WTC11 (cell line): ENCODE measurements around the gene NDUFA12.

Experiments used
- GABPB1 ChIP-seq: sonication (generic); formaldehyde crosslinking; IDR thresholded peaks from 2 replicates; pipeline ENCODE4 v1.8.1; 2023; ENCODE audit warnings: mild to moderate bottlenecking, missing genetic modification reagents
- TF ChIP-seq, protein P1 (sequence below): sonication (generic); formaldehyde crosslinking; IDR thresholded peaks from 2 replicates; pipeline ENCODE4 v1.8.1; 2022; ENCODE audit warnings: low read depth, missing genetic modification reagents, borderline replicate concordance
- TF ChIP-seq, protein P2 (sequence below): sonication (generic); formaldehyde crosslinking; IDR thresholded peaks from 2 replicates; pipeline ENCODE4 v1.8.1; 2023; ENCODE audit warnings: mild to moderate bottlenecking, missing genetic modification reagents, borderline replicate concordance

DNA sequence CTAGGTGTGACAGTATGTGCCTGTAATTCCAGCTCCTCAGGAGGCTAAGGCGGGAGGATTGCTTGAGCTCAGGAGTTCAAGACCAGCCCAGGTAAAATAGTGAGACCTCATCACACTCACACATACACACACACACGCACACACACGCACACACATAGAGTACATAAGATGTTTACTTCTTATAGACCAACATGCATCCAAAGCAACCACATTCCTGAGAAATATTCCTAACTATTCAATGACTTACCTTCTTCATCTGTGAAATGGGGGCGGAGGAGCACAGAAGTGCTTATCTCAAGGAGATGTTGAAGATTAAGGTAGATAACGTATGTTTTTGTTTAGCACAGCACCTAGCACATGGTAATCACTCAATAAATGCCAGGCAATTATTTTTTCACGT, 6.4 kb downstream of the NDUFA12 start:
- TF ChIP-seq, protein P1, sequence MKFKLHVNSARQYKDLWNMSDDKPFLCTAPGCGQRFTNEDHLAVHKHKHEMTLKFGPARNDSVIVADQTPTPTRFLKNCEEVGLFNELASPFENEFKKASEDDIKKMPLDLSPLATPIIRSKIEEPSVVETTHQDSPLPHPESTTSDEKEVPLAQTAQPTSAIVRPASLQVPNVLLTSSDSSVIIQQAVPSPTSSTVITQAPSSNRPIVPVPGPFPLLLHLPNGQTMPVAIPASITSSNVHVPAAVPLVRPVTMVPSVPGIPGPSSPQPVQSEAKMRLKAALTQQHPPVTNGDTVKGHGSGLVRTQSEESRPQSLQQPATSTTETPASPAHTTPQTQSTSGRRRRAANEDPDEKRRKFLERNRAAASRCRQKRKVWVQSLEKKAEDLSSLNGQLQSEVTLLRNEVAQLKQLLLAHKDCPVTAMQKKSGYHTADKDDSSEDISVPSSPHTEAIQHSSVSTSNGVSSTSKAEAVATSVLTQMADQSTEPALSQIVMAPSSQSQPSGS (CRISPR knock-in tag): no peak
- TF ChIP-seq GABPB1 (CRISPR knock-in tag): no peak
- TF ChIP-seq, protein P2, sequence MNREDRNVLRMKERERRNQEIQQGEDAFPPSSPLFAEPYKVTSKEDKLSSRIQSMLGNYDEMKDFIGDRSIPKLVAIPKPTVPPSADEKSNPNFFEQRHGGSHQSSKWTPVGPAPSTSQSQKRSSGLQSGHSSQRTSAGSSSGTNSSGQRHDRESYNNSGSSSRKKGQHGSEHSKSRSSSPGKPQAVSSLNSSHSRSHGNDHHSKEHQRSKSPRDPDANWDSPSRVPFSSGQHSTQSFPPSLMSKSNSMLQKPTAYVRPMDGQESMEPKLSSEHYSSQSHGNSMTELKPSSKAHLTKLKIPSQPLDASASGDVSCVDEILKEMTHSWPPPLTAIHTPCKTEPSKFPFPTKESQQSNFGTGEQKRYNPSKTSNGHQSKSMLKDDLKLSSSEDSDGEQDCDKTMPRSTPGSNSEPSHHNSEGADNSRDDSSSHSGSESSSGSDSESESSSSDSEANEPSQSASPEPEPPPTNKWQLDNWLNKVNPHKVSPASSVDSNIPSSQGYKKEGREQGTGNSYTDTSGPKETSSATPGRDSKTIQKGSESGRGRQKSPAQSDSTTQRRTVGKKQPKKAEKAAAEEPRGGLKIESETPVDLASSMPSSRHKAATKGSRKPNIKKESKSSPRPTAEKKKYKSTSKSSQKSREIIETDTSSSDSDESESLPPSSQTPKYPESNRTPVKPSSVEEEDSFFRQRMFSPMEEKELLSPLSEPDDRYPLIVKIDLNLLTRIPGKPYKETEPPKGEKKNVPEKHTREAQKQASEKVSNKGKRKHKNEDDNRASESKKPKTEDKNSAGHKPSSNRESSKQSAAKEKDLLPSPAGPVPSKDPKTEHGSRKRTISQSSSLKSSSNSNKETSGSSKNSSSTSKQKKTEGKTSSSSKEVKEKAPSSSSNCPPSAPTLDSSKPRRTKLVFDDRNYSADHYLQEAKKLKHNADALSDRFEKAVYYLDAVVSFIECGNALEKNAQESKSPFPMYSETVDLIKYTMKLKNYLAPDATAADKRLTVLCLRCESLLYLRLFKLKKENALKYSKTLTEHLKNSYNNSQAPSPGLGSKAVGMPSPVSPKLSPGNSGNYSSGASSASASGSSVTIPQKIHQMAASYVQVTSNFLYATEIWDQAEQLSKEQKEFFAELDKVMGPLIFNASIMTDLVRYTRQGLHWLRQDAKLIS (CRISPR knock-in tag): no peak
